HG03095 (cell line): ENCODE measurements around the gene F12.

ENCODE experiments used
- ATAC-seq: cut with Tn5 transposase; IDR thresholded peaks from one replicate; pipeline ENCODE4 v1.9.1; 2021; ENCODE audit warnings: moderate library complexity; ENCODE audit not compliant: unreplicated experiment

Gene F12

GRCh38 chr5:177409043-177409801 is at the start of gene F12:
Gene F12 (minus strand): TSS chr5:177409564. CDS start chr5:177409527, 37 bp downstream.
- no peak for ATAC-seq

DNA sequence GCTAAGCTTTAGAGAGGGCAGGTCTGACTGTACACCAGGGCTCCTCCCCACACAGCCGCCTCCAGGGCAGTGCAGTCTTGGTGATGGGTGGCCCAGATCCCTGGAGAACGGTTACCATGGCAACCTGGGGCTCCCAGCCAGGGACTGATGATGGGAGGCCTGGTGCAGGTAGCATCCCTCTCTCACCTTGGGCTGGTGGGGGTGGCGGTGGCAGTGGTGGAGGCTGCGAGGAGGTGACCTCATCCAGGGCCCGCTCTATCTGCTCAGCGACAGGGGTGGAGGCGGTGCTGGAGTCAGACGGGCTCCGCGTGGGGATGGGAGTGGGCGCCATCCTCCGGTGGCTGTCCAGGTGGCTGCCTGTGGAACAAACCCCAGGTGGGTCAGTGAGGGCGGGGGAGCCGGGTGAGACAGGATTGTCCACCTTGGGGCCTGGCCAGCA is 49.6 kb upstream of the F12 start:
- ATAC-seq, result no peak

GRCh38 chr5:177457852-177458681 is 48.7 kb upstream of the F12 start:
- no peak for ATAC-seq

- peak; percentile 35 for ATAC-seq
These were observed 47.9 kb upstream of the F12 start for GRCh38 chr5:177456976-177457851.

DNA sequence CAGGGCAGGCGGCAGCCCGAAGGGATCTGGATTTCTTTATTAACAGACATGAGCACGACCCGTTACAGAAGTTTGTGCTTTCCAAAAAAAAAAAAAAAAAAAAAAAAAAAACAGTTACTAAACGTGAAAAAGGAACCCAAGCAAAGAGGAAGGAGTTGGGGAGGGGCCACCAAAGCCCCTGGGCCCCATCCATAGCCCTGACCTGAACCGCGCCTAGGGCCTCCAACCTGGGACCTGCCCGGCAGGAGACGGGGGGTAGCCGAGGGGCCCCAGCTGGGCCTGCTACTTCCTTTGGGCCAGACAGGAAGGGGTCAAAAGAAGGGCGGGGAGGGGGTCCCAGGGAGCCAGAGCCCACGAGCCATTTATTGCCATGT is 47.2 kb upstream of the F12 start:
- ATAC-seq, result no peak

DNA sequence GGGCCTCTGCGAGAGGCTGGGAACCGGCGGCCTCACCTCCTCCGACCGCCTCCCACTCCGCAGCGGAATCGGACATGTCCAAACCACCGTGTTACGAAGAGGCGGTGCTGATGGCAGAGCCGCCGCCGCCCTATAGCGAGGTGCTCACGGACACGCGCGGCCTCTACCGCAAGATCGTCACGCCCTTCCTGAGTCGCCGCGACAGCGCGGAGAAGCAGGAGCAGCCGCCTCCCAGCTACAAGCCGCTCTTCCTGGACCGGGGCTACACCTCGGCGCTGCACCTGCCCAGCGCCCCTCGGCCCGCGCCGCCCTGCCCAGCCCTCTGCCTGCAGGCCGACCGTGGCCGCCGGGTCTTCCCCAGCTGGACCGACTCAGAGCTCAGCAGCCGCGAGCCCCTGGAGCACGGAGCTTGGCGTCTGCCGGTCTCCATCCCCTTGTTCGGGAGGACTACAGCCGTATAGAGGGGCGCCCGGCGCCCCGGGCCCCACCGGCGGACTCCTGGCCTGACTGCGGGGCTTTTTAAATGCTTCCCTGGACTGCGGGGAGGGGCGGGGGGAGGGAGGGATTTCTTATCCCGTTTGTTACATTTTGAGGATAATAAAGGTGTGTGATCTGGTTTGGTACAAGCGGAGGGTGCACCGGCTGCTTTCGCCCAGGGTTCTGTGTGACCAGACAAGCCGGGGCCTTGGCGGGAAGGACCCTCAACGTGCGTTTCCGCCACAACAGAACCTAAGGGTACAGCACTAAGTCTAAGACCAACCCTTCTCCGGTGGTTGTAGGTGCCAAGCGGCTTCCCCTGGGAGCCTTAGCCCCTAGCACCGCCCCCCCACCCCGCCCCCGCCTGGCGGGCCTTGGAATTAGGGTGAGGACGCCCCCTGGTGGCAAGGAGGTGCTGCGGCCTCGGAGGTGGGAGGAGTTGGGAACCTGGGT is 46.6 kb upstream of the F12 start:
- peak; percentile 10 for ATAC-seq

DNA sequence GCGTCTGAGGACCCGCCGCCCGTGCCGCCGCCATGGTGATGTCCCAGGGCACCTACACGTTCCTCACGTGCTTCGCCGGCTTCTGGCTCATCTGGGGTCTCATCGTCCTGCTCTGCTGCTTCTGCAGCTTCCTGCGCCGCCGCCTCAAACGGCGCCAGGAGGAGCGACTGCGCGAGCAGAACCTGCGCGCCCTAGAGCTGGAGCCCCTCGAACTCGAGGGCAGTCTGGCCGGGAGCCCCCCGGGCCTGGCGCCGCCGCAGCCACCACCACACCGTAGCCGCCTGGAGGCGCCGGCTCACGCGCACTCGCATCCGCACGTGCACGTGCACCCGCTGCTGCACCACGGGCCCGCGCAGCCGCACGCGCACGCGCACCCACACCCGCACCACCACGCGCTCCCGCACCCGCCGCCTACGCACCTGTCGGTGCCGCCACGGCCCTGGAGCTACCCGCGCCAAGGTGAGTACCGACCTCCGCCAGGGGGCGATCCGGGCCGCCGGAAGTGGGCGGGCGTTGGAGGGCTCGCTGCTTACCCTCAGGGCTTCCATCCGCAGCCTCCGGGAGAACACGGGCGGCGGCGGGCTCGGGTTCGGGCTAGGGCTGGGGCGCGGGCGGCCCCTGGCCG is 45.8 kb upstream of the F12 start:
- peak; percentile 49 for ATAC-seq

- peak; percentile 42 for ATAC-seq
These were observed 45.2 kb upstream of the F12 start for GRCh38 chr5:177454397-177455035.

GRCh38 chr5:177453852-177454396 is 44.6 kb upstream of the F12 start:
- no peak for ATAC-seq

- no peak for ATAC-seq
These were observed 43.6 kb upstream of the F12 start for GRCh38 chr5:177452688-177453638.

DNA sequence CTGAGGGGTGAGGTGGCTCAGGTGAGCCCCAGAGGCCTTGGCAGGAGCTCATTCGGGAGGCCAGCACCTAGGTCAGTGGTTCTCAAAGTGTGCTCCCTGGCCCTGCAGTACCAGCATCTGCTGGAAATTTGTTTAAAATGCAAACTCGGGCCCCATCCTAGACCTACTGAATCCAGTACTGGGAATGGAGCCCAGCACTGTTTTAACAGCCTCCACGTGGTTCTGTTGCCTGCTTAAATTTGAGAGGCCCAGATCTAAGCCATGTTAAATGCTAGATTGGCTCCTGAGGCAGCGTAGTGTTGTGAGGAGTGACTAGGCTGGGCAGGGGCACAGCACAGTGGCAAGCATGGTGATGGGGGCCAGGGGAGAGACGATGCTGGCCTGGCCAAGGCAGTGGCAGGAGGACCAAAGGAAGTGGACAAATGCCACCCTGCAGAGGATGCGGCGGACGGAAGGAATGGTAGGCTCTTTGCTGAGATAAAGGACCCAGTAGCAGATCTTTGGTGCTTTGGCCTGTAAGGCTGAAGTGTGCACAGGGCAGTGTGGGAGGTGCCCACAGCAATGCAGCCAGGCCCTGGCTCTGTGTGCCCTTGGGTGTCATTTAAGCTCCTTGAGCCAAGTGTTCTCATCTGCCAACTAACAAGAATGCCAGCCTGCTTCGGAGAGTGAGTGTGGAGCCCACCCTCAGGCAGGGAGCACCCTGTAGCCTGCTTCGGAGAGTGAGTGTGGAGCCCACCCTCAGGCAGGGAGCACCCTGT is 41.5 kb upstream of the F12 start:
- no peak for ATAC-seq

- ATAC-seq, result no peak
These were observed 40.0 kb upstream of the F12 start for GRCh38 chr5:177449140-177450061.

- no peak for ATAC-seq
These were observed 39.0 kb upstream of the F12 start for GRCh38 chr5:177448244-177448950.

DNA sequence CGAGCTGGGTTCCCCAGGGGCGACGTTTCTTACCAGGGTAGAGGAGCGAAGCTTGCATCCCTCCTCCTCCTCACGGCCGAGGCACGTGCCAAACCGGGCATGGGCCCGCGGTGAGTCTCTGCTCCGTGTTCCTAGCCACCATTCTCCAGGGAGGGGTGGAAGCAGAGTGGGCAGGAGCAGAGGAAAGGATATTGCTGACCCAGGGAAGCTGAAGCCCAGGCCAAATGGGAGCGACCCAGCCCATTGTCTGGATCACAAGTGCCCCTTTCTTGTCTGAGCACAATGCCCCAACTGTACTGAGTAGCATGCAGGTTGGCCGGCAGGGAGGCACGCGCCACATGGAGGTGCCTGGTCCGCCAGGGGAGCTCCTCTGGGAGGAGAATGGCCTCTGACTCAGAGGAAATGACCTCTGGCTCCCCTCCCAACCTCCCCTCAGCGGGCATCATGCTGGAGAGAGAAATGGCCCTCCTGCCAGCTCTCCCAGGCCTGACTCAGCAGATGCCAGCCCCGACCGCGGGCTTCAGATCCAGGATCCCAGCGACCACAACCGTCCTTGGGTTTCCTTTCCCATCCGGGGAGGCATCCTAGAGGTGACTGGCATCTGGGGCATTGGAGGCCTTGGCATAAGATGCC is 38.4 kb upstream of the F12 start:
- no peak for ATAC-seq

DNA sequence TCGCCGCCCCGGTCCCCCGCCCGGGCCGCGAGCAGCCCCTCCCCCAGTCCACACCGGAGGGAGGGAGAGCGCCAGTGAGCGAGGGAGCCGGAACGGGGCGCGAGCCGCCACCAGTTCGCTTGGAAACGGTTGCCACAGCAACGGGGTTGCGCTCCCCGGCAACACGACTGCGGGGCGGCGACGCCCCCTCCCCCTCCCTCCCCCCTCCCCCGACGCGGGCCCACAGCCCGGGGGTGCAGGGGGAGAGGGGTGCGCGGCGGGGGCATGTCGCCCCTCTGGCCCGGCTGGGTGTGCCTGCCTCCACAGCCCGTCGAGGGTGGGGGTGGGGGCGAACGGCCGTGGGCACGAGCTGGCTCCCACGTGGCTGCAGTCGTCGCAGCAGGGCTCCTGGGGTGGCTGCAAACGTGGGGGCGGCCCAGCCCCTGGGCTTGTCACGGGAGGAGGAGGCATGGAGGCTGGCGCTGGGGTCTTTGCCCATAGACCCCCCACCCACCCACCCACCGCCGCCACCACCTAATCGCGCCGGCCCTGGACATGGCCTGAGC is 37.8 kb upstream of the F12 start:
- ATAC-seq, result peak; percentile 27
